Measurements from ENCODE around the gene MAPK7.

MAPK7 gene

DNA sequence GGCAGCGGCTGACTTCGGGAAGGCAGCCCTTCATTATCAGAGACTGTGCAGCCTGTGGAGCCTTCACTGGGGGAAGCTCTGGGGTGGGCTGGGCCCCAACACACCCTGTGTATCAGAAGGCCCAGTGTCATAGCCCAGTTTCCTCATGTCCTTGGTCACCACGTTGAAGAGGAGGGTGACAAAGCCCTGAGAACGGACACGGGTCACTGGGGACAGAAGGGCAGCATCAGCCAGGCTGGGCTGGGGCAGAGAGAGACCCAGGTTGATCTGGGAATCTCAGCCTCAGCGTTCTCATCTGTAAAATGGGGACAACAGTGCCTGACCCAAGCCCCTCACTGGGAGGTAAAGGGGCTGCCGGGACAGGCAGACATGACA is 35.1 kb upstream of the MAPK7 start:
- Histone ChIP-seq H3K27me3 (ENCODE audit: control insufficient read depth in 1 of 2, insufficient read depth in 2 of 2, low read length in 2 of 2) (no peaks in the 10 kb centered on the region), H3K27ac (ENCODE audit: low read depth, low read length) (no peak overlapping the region), H3K4me3 (ENCODE audit: low read depth in 1 of 2, low read length in 2 of 2) (no peak overlapping the region), H3K36me3 (ENCODE audit: control insufficient read depth in 1 of 2, insufficient read depth in 2 of 2, low read length in 2 of 2) (no peaks in the 10 kb centered on the region), H3K9me3 (ENCODE audit: control insufficient read depth in 1 of 2, low read length in 2 of 2) (no peaks in the 10 kb centered on the region), H3K4me1 (ENCODE audit: control insufficient read depth in 1 of 2, insufficient read depth in 2 of 2, low read length in 2 of 2) (peaks cover 0 to 8% of the 10 kb centered on the region in 2 donors), H3K9ac (ENCODE audit: low read depth in 1 of 2, low read length in 2 of 2) (no peak overlapping the region)

DNA sequence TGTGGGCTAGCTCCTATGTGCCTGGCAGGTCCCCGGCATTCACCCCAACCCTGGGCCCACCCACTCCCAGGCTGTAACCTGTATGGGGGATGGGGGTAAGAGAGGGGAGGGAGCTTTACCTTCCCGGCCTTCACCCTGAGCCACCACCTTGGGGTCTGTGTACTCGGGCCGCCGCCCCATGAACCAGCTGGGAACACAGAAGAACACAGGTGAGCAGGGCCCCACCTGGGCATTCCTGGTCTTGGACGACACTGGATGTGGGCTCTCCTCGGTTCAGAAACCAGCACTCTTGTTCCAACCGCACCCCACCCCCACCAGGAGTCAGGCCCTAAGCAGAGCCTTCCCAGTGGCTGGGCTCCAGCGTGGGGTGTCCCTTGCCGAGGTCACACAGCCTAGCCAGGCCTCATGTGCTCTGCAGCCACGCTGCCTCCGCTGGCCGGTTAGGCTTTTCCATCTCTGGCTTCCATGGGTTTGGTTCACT is 34.6 kb upstream of the MAPK7 start:
- Histone ChIP-seq H3K4me3 (ENCODE audit: low read depth in 1 of 2, low read length in 2 of 2) (no peak overlapping the region), H3K4me1 (ENCODE audit: control insufficient read depth in 1 of 2, insufficient read depth in 2 of 2, low read length in 2 of 2) (peaks cover 0 to 5% of the 10 kb centered on the region in 2 donors), H3K9me3 (ENCODE audit: control insufficient read depth in 1 of 2, low read length in 2 of 2) (no peaks in the 10 kb centered on the region), H3K36me3 (ENCODE audit: control insufficient read depth in 1 of 2, insufficient read depth in 2 of 2, low read length in 2 of 2) (no peaks in the 10 kb centered on the region), H3K9ac (ENCODE audit: low read depth in 1 of 2, low read length in 2 of 2) (no peak overlapping the region), H3K27ac (ENCODE audit: low read depth, low read length) (no peak overlapping the region), H3K27me3 (ENCODE audit: control insufficient read depth in 1 of 2, insufficient read depth in 2 of 2, low read length in 2 of 2) (no peaks in the 10 kb centered on the region)

DNA sequence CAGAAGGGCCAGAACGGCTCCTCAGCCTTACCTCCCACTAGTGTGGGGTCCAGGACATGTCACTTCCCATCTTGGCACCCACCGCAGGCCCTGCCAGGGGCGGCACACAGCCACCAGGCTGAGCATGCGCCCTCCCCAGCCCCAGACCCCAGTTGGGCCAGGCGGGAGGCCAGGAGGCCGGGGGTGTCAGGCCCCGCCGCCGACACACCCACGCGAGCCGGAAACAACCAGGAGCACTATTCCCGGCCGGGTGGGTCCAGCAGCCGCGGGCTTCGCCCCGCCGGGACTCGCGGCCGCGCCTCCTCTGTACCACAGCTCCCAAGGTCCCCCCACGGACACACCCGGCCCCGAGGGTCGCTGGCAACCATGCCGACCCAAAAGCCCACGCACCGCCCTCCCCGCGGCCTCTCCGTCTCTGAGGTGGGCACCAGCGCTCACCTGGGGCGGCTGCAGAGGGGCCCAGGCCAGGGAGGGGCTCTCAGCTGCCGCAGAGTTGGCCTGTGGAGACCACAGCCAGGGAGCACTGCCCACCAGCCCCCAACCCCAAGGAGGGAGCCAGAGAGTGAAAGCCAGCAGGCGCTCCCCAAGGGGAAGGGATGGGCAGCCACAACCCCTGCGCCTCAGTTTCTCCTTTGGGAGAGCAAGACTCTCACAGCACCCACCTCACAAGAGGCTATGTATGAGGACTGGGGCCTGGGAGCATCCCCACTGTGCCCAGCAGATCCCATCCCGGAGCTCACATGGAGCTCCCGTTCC is 33.8 kb upstream of the MAPK7 start:
- Histone ChIP-seq H3K27ac (ENCODE audit: low read depth, low read length) (no peak overlapping the region), H3K9ac (ENCODE audit: low read depth in 1 of 2, low read length in 2 of 2) (no peak overlapping the region), H3K9me3 (ENCODE audit: control insufficient read depth in 1 of 2, low read length in 2 of 2) (no peaks in the 10 kb centered on the region), H3K4me1 (ENCODE audit: control insufficient read depth in 1 of 2, insufficient read depth in 2 of 2, low read length in 2 of 2) (peaks cover 0 to 5% of the 10 kb centered on the region in 2 donors), H3K4me3 (ENCODE audit: low read depth in 1 of 2, low read length in 2 of 2) (no peak overlapping the region), H3K27me3 (ENCODE audit: control insufficient read depth in 1 of 2, insufficient read depth in 2 of 2, low read length in 2 of 2) (no peaks in the 10 kb centered on the region), H3K36me3 (ENCODE audit: control insufficient read depth in 1 of 2, insufficient read depth in 2 of 2, low read length in 2 of 2) (no peaks in the 10 kb centered on the region)

- Histone ChIP-seq H3K4me1 (ENCODE audit: control insufficient read depth in 1 of 2, insufficient read depth in 2 of 2, low read length in 2 of 2) (peaks cover 0 to 5% of the 10 kb centered on the region in 2 donors), H3K27ac (ENCODE audit: low read depth, low read length) (no peak overlapping the region), H3K36me3 (ENCODE audit: control insufficient read depth in 1 of 2, insufficient read depth in 2 of 2, low read length in 2 of 2) (no peaks in the 10 kb centered on the region)
Observed at GRCh38 chr17:19345067-19345460, 33.2 kb upstream of the MAPK7 start.

GRCh38 chr17:19345486-19346350 is 32.6 kb upstream of the MAPK7 start:
- peaks cover 0 to 5% of the 10 kb centered on the region in 2 donors for H3K4me1 ChIP-seq (ENCODE audit: control insufficient read depth in 1 of 2, insufficient read depth in 2 of 2, low read length in 2 of 2)
- H3K27ac ChIP-seq (ENCODE audit: low read depth, low read length) = peak overlapping the region; percentile 32
- H3K9me3 ChIP-seq (ENCODE audit: control insufficient read depth in 1 of 2, low read length in 2 of 2) = no peaks in the 10 kb centered on the region
- H3K36me3 ChIP-seq (ENCODE audit: control insufficient read depth in 1 of 2, insufficient read depth in 2 of 2, low read length in 2 of 2) = no peaks in the 10 kb centered on the region
- no peaks in the 10 kb centered on the region for H3K27me3 ChIP-seq (ENCODE audit: control insufficient read depth in 1 of 2, insufficient read depth in 2 of 2, low read length in 2 of 2)
- no peak overlapping the region for H3K4me3 ChIP-seq (ENCODE audit: low read depth in 1 of 2, low read length in 2 of 2)
- H3K9ac ChIP-seq (ENCODE audit: low read depth in 1 of 2, low read length in 2 of 2) = peak overlapping the region in 1 of 2 donors; percentile 25

More at GRCh38 chr17:19345067-19345460, 33.2 kb upstream of the MAPK7 start:
- no peak overlapping the region for H3K4me3 ChIP-seq (ENCODE audit: low read depth in 1 of 2, low read length in 2 of 2)
- H3K27me3 ChIP-seq (ENCODE audit: control insufficient read depth in 1 of 2, insufficient read depth in 2 of 2, low read length in 2 of 2) = no peaks in the 10 kb centered on the region
- H3K9me3 ChIP-seq (ENCODE audit: control insufficient read depth in 1 of 2, low read length in 2 of 2) = no peaks in the 10 kb centered on the region
- H3K9ac ChIP-seq (ENCODE audit: low read depth in 1 of 2, low read length in 2 of 2) = no peak overlapping the region

DNA sequence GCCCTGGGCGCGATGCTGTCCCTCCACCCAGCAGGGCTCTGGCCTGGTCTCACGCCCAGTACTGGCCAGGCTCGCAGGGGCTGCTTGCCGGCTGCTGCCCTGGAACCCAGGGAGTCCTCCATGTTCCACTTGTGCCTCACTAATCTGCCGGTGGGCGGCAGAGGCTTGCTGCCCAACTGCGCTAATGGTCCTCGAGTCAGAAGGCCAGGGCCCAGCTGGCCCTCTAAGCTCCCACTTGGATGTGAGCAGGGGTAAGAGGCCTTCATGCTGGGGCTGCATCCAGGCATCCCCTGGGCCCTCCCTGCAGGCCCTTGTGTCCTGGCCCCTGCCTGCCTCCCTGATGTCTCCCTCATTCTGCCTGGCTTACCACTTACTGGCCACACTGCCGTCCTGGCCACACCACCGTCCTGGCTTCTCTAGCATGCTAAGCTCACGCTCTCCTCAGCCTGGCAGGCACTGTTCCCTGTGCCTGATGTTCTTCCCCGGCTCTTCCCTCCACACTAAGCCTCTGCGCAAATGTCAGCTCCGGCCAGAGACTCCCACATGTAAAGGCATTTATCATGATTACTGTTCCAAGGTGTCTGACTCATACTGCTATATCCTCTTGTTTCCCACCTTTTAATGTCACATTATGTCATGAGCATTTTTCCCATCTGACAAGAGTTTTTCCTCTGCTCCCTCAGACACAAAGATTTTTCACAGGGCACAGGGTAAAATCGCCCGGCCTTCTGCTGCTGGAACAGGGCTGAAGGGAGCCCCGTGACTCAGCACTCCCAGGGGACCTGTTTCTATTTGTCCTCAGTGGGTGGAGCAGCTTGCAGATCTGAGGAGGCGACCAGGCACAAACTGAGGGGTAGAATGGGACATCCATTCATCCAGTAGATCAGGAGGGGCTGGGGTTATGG is 31.7 kb upstream of the MAPK7 start:
- Histone ChIP-seq H3K4me1 (ENCODE audit: control insufficient read depth in 1 of 2, insufficient read depth in 2 of 2, low read length in 2 of 2) (peaks cover 0 to 5% of the 10 kb centered on the region in 2 donors), H3K9me3 (ENCODE audit: control insufficient read depth in 1 of 2, low read length in 2 of 2) (no peaks in the 10 kb centered on the region), H3K27me3 (ENCODE audit: control insufficient read depth in 1 of 2, insufficient read depth in 2 of 2, low read length in 2 of 2) (no peaks in the 10 kb centered on the region), H3K36me3 (ENCODE audit: control insufficient read depth in 1 of 2, insufficient read depth in 2 of 2, low read length in 2 of 2) (no peaks in the 10 kb centered on the region), H3K9ac (ENCODE audit: low read depth in 1 of 2, low read length in 2 of 2) (peak overlapping the region in 1 of 2 donors; percentile 25), H3K27ac (ENCODE audit: low read depth, low read length) (peak overlapping the region; percentile 32), H3K4me3 (ENCODE audit: low read depth in 1 of 2, low read length in 2 of 2) (no peak overlapping the region)

DNA sequence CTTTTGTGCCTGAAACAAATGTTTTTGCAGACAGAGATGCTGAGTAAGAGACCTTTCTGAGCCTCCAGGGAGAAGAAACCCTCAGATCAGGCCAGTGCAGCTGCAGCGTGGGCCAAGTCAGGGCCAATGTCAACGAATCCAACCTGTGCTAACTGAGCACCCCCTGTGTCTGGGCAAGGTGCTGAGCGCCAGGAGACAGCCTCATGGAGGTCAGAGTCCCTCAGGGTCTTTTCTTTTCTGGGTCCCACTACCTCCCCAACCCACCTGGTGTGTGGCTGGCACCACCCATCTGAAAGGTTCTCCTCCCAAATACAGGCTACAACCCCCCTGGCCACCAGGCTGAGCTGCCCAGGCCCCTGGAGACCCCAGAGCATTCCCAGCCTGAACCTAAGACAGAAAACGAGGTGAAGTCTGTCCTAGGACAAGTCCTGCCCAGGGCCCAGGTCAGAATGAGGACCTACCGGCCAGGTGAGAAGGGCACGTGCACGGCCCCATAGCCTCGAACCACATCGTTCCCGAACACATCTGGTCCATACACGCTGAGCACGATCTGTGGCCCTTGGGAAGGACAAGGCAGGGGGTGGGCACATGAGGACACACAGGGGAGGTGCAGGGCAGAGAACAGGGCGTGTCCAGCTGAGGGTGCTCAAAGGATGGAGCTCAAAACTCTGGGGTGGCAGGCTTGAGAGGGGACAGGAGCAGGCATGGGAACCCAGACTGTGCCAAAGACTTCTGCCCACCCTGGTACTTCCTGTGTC is 30.8 kb upstream of the MAPK7 start:
- H3K36me3 ChIP-seq (ENCODE audit: control insufficient read depth in 1 of 2, insufficient read depth in 2 of 2, low read length in 2 of 2) = no peaks in the 10 kb centered on the region
- H3K27me3 ChIP-seq (ENCODE audit: control insufficient read depth in 1 of 2, insufficient read depth in 2 of 2, low read length in 2 of 2) = no peaks in the 10 kb centered on the region
- no peak overlapping the region for H3K4me3 ChIP-seq (ENCODE audit: low read depth in 1 of 2, low read length in 2 of 2)
- no peak overlapping the region for H3K9ac ChIP-seq (ENCODE audit: low read depth in 1 of 2, low read length in 2 of 2)
- H3K9me3 ChIP-seq (ENCODE audit: control insufficient read depth in 1 of 2, low read length in 2 of 2) = no peaks in the 10 kb centered on the region
- no peak overlapping the region for H3K27ac ChIP-seq (ENCODE audit: low read depth, low read length)
- peaks cover 0 to 5% of the 10 kb centered on the region in 2 donors for H3K4me1 ChIP-seq (ENCODE audit: control insufficient read depth in 1 of 2, insufficient read depth in 2 of 2, low read length in 2 of 2)

- H3K9ac ChIP-seq (ENCODE audit: low read depth in 1 of 2, low read length in 2 of 2) = no peak overlapping the region
Observed at GRCh38 chr17:19348081-19348650, 30.1 kb upstream of the MAPK7 start.

DNA sequence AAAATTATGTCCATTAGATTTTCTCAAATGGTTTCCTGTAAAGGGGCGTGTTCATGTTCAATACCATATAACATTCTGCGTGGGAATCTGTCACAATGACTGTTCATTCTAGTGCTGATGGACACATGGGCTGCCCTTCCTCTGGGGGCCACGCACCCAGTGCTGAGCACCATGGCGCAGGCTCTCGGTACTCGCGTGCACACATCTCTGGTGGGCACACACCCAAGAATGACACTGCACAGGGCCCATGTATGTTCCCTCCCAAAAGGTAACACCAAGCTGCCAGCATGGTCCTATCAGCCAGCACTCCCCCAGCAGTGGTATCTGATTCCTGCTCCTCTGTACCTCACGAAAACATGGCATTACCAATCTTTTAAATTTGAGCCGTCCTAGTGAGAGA is 29.5 kb upstream of the MAPK7 start:
- no peaks in the 10 kb centered on the region for H3K27me3 ChIP-seq (ENCODE audit: control insufficient read depth in 1 of 2, insufficient read depth in 2 of 2, low read length in 2 of 2)
- no peak overlapping the region for H3K9ac ChIP-seq (ENCODE audit: low read depth in 1 of 2, low read length in 2 of 2)
- H3K9me3 ChIP-seq (ENCODE audit: control insufficient read depth in 1 of 2, low read length in 2 of 2) = no peaks in the 10 kb centered on the region
- H3K4me3 ChIP-seq (ENCODE audit: low read depth in 1 of 2, low read length in 2 of 2) = no peak overlapping the region
- no peak overlapping the region for H3K27ac ChIP-seq (ENCODE audit: low read depth, low read length)
- H3K36me3 ChIP-seq (ENCODE audit: control insufficient read depth in 1 of 2, insufficient read depth in 2 of 2, low read length in 2 of 2) = no peaks in the 10 kb centered on the region
- H3K4me1 ChIP-seq (ENCODE audit: control insufficient read depth in 1 of 2, insufficient read depth in 2 of 2, low read length in 2 of 2) = peaks cover 0 to 5% of the 10 kb centered on the region in 2 donors

More at GRCh38 chr17:19348081-19348650, 30.1 kb upstream of the MAPK7 start:
- Histone ChIP-seq H3K27ac (ENCODE audit: low read depth, low read length) (no peak overlapping the region), H3K36me3 (ENCODE audit: control insufficient read depth in 1 of 2, insufficient read depth in 2 of 2, low read length in 2 of 2) (no peaks in the 10 kb centered on the region), H3K4me1 (ENCODE audit: control insufficient read depth in 1 of 2, insufficient read depth in 2 of 2, low read length in 2 of 2) (peaks cover 0 to 5% of the 10 kb centered on the region in 2 donors), H3K9me3 (ENCODE audit: control insufficient read depth in 1 of 2, low read length in 2 of 2) (no peaks in the 10 kb centered on the region), H3K27me3 (ENCODE audit: control insufficient read depth in 1 of 2, insufficient read depth in 2 of 2, low read length in 2 of 2) (no peaks in the 10 kb centered on the region), H3K4me3 (ENCODE audit: low read depth in 1 of 2, low read length in 2 of 2) (no peak overlapping the region)

Data from duodenal mucosa (tissue), 2 donors.